GM15510 (cell line): ENCODE data around the gene B3GALT6.

Experiments used
- POLR2A ChIP-seq: IDR thresholded peaks from 3 replicates; pipeline ENCODE4 v1.6.1; 2011; ENCODE audit warnings: borderline replicate concordance; ENCODE audit not compliant: insufficient read length; ENCODE audit errors: extremely low read depth

The B3GALT6 gene

DNA sequence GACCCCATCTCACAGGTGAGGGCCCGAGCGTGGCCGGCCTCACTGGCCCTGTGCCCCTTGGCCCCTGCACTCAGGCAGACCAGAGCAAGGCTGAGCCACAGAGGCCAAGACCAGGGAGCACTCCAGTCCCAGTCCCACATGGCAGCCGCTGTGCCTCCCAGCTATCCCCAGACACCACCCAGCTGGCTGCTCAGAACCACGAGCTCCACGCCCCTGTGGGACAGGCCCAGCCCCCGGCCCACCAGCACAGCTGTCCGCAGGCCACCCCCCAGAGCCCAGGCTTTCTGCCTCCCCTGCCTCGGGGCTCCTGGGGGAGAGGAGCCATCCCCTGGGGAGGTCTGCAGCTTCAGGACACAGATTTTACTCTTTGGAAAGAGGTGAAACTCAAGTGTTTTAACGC, 23.6 kb downstream of the B3GALT6 start:
- no peak for TF ChIP-seq POLR2A

DNA sequence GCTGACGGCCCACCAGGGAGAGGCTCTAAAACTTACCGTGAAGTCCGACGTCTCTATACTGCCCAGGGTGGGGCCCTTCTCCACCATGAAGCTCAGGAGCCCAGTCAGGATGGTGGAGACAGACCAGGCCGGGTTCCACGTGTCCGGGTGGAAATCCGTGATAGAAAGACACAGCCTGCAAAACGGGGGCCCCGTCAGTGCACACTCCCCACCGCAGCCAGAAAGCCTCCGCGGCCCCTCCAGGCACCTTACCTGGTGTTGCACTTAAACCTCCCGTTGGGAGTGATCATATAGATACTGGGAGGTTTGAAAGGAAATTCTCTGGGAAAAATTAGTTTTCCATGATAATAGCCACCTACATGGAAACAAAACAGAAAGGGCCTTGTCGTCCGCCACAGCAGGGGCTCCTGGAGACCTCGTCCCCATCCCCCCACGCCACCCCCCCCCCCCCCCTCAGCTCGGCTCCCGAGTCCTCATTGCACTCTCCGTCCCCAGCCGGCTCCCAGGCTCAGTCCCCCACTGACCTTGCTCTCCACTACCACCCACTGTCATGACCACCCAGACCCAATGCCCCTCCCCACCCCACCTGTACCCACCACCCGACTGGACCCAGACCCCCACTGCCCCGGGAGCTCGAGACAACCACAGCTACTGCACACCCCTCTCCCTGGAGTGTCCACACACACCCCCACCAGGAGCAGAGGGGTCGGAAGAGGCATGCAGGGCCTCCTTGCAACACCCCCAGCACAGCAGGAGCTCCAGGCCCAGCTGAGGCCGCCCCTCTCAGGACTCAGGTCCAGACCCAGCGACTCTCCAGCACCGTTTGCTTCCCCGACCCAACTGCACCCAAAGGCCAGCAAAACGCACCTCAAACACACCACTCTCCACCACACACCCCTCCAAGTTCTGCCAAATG, 25.2 kb downstream of the B3GALT6 start:
- TF ChIP-seq POLR2A = no peak

DNA sequence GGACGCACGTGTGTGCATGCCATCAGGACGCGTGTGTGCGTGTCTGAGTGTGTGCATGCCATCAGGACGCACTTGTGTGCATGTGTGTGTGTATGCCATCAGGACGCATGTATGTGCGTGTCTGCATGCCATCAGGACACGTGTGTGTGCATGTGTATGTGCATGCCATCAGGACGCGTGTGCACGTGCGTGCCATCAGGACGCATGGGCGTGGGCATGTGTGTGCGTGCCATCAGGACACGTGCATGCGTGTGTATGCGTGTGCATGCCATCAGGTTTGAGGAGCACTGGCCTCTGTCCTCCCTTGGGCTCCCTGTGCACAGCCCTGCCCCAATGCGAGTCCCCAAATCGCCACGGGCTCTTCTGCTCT, 27.1 kb downstream of the B3GALT6 start:
- TF ChIP-seq POLR2A = no peak

DNA sequence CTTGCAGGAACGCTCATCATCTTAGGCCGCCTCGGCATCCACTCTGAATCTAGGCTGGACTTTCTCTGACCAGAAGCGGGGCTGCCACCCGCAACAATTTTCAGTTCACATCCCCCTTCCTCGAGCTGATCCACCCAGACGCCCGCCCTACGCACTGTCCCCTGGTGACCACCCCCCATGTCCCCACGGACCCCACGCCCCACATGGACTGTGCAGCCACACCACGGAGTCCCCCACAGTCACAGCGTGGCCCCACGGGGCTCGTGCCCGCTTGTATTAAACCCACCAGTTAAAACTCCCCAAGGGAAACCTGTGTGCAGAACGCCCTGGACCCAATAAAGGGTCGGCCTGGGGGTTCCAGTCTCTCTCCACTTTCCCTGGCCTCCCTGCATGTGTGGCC, 27.5 kb downstream of the B3GALT6 start:
- TF ChIP-seq POLR2A = no peak

DNA sequence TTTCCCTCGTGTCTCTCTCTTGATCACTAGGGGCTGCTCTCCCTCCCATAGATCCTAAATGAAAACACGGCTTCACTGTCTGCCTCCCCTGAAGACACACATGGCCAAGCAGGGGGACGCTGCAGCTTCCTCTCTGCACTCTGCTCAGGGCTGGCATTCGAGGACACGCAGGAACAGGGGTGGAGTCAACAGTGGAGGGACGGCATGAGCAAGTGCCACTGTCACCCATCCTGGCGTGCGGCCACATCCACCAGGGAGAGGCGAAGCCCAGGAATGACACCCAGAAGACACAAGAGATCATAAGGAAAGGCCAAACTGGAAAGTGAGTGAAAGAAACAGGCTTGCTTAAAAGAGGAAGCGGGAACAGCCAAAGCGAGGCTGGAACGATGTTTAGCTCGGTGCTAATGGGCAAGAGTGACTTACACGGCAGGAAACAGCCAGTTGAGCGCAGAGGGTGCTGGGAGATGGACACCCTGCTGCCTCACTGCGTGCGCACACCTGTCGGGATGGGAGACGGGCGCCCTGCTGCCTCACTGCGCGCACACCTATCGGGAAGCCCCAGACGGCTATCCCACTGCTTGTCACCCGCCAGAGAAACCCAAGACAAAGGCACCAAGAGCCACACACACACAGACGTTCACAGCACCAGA, 28.0 kb downstream of the B3GALT6 start:
- TF ChIP-seq POLR2A = no peak

DNA sequence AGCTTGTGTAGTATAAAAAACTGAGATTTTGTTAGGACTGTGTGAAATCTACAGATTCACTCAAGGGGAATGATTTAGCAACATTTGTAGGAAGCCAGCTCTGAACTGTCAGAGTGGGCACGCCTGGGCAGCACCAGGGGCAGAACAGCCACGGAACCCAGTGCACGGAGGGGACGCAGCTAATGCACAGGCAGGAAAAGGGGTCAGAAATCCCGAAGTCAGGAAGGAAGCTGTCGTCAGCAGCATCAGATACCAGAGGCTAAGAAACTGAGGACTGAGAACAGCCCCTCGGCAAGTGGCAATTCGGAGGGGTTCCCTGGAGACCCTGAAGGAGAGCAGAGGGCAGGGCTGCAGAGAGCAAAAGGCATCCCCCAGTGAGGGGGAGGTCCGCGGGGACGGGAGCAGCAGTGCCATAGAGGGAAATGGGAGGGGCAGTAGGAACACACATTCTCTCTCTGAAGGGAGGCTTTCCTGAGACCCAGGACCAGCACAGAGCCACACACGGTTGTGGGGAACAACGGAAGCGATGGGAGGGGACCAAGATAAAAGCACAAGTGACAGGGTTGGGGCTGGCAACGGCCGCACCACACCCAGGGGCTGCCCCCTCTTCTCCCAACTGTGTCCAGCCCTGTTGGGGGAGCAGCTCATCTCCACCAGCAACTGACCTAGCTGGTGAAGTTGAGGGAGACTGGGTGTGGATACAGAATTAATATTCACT, 29.0 kb downstream of the B3GALT6 start:
- no peak for TF ChIP-seq POLR2A

DNA sequence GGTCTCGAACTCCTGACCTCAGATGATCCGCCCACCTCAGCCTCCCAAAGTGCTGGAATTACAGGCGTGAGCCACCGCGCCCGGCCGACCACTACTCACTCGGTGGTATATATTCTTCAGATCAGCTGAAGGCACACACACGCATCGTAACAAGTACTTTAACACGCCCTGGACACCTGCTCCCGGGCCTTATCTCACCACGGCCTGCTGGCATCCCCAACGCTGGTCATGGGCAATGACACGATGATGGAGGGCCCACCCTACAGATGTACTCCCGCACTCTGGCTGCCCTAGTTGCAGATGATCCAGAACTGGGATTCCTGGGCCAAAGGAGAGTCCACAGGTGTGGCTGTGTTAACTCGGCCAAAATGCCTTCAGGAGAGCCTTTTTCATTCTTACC, 30.0 kb downstream of the B3GALT6 start:
- TF ChIP-seq POLR2A = no peak

DNA sequence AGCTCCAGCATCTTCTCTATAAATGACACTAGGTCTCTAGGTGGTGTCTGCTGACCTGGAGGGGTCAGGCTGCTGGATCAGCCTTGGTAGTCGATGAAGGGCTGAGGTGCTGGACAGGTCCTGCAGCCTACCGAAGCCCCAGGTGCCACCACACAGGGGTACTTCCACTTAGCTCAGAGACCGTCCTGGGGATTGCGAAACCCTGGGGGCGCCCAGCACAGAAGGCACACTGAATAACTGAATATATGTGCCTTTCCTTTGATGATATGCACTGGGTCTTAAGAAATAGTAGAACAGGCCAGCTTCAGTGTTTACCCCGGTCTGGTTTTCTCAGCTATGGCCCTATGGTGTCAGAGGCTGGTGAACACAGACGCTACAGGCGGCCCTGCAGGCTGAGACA, 30.7 kb downstream of the B3GALT6 start:
- TF ChIP-seq POLR2A = no peak

DNA sequence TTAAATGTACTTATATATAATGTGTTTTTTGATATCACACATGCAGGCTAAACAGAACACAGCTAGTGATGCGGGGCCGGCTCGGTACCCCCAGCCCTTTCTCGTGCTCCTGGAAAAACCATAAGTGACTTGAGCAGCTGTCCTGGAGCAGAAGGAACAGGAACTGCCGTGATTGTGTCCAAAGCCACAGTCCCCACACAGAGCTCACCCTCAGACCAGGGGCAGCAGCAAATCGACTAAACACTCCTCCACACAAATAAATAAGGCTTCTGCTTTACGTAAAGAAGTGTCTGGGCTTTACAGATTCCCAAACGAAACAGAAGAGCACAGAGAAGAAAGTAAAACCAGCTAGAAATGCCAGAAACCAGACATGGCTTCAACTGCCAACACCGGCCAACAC, 32.0 kb downstream of the B3GALT6 start:
- TF ChIP-seq POLR2A = no peak

DNA sequence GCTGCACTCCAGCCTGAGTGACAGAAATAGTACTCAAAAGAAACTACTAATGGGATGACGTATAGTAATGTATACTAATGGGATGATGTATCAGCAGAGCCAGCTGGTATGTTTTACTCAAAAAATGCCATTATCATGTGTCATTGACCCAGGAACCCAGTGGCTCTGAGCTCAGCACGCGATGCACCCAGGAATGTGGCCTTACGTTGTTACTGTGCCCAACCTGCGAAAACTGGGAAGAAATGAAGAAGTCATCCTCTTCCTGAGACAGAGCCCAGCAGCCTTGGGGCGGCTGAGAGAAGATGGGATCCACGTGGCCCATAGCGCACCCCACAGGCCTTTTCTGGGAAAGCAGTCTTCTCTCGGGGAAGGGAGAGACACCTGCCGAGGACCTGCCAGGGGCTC, 32.8 kb downstream of the B3GALT6 start:
- no peak for TF ChIP-seq POLR2A

DNA sequence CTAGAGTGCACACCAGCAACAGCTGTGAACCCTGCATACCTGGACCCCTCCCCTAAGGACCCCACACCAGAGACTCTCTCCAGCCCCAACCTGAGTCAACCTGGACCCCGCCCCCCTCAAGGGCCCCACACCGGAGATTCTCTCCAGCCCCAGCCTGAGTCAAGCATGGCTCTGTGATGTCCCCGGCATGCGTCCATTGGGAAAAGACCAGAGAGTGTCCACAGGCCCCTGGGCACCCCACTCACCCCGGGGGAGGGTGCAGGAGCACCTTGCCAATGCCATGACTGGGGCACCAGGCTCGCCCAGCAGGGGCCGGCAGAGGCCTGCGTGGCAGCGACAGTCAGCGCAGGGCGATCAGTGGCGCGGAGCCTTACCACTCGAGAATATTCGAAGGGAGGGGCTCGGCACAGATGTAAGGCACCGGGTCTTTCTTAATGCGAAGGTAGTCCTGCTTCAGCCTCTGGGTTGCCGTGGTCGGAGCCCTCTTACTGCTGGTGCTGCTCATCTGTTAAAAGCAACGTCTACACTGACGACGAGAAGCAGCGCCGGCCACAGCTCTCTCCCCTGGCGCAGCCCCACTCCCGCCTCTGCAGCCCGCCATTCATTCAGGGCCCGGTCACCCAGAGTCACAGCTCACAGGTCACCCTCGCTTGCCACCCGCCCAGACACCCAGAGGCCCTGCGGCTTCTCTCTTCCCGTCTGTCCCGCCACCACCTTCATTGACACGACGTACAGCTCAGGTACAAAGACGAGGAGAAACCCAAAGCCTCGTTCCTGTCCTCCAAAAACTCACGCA, 35.6 kb downstream of the B3GALT6 start:
- no peak for TF ChIP-seq POLR2A

DNA sequence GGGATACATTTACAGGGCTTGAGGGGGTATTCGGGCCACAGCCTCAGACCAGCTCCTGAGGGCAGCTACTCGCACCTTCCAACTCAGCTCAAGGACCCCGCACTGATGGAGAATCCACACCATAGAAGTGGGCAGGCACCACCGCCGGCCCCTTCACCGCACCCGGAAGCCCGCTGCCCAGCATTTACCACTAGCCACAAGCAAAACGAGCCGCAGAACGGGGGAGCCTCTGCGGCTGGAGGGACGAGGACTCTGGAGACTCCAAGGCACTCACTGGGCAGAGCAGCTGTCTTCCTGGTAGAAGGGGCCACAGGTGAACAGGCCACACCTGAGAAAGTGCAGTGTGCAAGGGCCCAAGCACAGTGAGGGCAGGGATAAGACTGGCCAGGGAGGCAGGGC, 36.2 kb downstream of the B3GALT6 start:
- TF ChIP-seq POLR2A = no peak

DNA sequence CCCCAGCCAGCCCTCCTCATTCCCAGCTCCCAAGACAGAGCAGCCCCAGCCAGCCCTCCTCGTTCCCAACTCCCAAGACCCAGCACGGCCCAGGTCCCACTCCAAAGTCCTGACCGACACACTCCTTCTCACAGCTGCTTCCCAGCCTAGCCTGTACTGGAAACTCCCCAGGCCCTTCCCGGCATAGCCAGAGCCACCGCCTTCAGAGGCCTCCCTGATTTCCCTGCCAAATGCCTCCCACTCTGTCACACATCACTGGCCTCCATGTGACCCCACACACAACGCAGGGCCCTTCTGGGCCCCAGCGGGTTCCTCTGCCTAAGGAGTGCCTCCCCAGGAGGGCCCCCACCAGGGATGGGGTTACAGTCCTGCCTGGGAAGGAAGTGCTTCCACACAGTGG, 38.8 kb downstream of the B3GALT6 start:
- no peak for TF ChIP-seq POLR2A

DNA sequence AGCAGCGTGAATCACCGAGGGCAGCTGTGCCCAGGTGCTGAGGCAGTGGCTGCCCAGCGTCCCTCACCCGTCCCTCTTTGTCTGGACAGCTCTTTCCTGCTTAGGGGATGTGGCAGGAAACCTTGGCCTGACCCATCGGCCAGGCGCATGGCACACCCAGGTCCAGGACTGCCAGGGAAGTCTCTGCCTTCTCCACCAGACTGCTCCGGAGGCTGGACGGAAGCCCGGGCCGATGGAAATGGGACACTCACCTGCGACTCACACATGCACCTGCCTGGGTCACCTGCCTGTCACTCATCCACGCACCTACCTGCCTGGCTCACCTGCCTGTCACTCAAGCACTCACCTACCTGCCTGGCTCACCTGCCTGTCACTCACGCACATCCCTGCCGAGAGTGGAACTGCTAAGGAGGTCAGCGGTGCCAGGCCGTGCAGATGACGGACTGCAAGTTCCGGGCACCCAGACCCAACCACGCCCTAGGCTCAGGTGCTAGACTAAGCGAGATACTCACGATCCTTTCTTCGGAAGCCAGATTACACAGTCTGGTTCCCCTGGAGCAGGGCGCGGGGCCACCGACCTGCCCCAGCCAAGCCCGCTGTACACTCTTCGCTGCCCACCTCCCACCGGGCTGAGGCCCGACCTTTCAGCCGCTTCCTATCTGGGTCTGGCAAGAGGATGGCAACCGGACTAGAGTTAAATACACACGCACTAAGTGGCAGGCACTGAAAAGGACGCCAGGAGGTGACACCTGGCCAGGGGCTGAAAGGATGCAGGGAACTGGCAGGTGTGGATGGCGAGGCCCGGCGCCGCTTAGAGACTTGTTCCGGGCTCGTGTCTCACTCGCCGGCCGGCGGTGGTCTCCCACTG, 40.5 kb downstream of the B3GALT6 start:
- no peak for TF ChIP-seq POLR2A
